Measurements from ENCODE around the gene NR6A1.

DNA sequence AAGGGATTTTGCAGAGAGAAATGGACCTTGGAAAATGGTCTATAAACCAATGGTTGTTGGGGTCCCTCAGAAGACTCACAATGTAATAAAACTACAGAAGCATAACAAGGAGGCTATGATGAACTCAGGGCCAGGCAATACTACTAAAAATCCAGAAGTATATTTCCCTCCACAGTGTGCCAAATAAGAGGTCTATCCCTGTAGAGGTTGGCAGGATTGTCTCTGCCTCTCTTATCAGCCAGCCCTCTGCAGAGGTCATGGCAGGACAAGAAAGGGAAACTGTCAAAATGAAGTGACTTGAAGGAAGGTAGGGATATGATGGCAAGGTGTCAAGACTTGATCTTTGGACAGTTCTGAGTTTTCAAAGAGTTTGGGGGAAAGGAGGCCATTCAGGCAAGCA is 148.2 kb downstream of the NR6A1 start:
- TF ChIP-seq, protein P1, sequence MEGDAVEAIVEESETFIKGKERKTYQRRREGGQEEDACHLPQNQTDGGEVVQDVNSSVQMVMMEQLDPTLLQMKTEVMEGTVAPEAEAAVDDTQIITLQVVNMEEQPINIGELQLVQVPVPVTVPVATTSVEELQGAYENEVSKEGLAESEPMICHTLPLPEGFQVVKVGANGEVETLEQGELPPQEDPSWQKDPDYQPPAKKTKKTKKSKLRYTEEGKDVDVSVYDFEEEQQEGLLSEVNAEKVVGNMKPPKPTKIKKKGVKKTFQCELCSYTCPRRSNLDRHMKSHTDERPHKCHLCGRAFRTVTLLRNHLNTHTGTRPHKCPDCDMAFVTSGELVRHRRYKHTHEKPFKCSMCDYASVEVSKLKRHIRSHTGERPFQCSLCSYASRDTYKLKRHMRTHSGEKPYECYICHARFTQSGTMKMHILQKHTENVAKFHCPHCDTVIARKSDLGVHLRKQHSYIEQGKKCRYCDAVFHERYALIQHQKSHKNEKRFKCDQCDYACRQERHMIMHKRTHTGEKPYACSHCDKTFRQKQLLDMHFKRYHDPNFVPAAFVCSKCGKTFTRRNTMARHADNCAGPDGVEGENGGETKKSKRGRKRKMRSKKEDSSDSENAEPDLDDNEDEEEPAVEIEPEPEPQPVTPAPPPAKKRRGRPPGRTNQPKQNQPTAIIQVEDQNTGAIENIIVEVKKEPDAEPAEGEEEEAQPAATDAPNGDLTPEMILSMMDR (IDR thresholded peaks at IDR 0.05), result no peak
- TF ChIP-seq EZH2 (IDR thresholded peaks at IDR 0.05), result no peak

Data from neural progenitor cell (in vitro differentiated cells).